Upper lobe of left lung (tissue), 6 donors: Measurements from ENCODE around the gene NTSR1. TPM values are rescaled to one million over a fixed set of nuclear protein-coding genes. Genes with fewer than 3 reads are reported as not detected.

Experiments used
- ATAC-seq, 2 donors: fragments of 200-7000 bp; cut with Tn5 transposase; one replicate each; pipeline ENCODE4 v1.9.1; 2022; ENCODE audit warnings: mild to moderate bottlenecking in 2 of 2, moderate library complexity in 2 of 2; ENCODE audit not compliant: low FRiP score in 2 of 2
- DNase-seq, 2 donors: peaks; one replicate each; pipeline ENCODE4 v3.0.0-alpha.2; 2019 to 2020
- H3K27ac ChIP-seq, 4 donors: fragments of 200-600 bp; sonication (generic); one replicate each; pipeline ENCODE4 v1.5.1; 2016 to 2019
- H3K27me3 ChIP-seq, 4 donors: fragments of 200-600 bp; sonication (generic); one replicate each; pipeline ENCODE4 v1.5.1; 2017 to 2019
- H3K36me3 ChIP-seq, 4 donors: fragments of 200-600 bp; sonication (generic); one replicate each; pipeline ENCODE4 v1.5.1; 2016 to 2019
- H3K4me1 ChIP-seq, 4 donors: fragments of 200-600 bp; sonication (generic); one replicate each; pipeline ENCODE4 v1.5.1; 2018 to 2019
- H3K4me3 ChIP-seq, 4 donors: fragments of 200-600 bp; sonication (generic); one replicate each; pipeline ENCODE4 v1.5.1; 2017 to 2019; ENCODE audit warnings: mild to moderate bottlenecking in 2 of 4, moderate library complexity in 1 of 4
- H3K9me3 ChIP-seq, 4 donors: fragments of 200-600 bp; sonication (generic); one replicate each; pipeline ENCODE4 v1.5.1; 2018 to 2019
- CTCF ChIP-seq, 6 experiments: fragments of 450-650 bp in 4 of 6; fragments of 200-600 bp in 2 of 6; sonication (generic) in 2 of 6; IDR thresholded peaks; one replicate each; pipeline ENCODE4 v1.5.1; 2016 to 2019; ENCODE audit warnings: antibody characterized with exemption in 6 of 6
- EP300 ChIP-seq, 4 donors: sonication (generic); formaldehyde crosslinking; IDR thresholded peaks; one replicate each; pipeline ENCODE4 v1.5.1; 2017; ENCODE audit warnings: antibody characterized with exemption in 4 of 4, control low read depth in 2 of 4
- POLR2A ChIP-seq, 4 donors: fragments of 450-650 bp; IDR thresholded peaks; one replicate each; pipeline ENCODE4 v1.5.1; 2016 to 2017; ENCODE audit warnings: antibody characterized with exemption in 4 of 4, mild to moderate bottlenecking in 2 of 4
- POLR2AphosphoS5 ChIP-seq, 2 donors: sonication (generic); formaldehyde crosslinking; IDR thresholded peaks; one replicate each; pipeline ENCODE4 v1.5.1; 2017; ENCODE audit warnings: antibody characterized with exemption in 2 of 2
- WGBS, 2 donors: methylation state at CpG; one replicate each; pipeline ENCODE4 v1.1.5; 2017 to 2018; 5-methylcytosine and 5-hydroxymethylcytosine counted together
- total RNA-seq, 6 donors: library from RNA; depleted of rRNA in 4 of 6; stranded (reverse); fragments of >200 nt in 4 of 6; gene quantifications; one replicate each; pipeline versions ENCODE4 v1.1.0 to v1.2.1, GENCODE V29; 2016 to 2021
- donor health status: DM: no; HTN: no; CAD: no; lungs with moderate emphysema.
- donor health status: DM: no; HTN: yes; CAD: no; lungs with severe emphysema.

NTSR1 gene
- total RNA-seq, result 1 to 10 TPM in 1 of 6 donors, under 1 TPM in 4, not detected in 1; 0.20 to 1.4 (median 0.26) TPM

GRCh38 chr20:62708591-62709536 lies at the start of gene NTSR1:
Gene NTSR1 (plus strand): TSS chr20:62708836. CDS start chr20:62709208, 372 bp downstream.
- Histone ChIP-seq H3K4me3 (peak within 1 kb of the TSS in 2 of 4 donors; percentile 25 to 32), H3K27me3 (peaks cover 0 to 42% (median 20%) of the 10 kb centered on the region in 4 donors)
- no peak for TF ChIP-seq POLR2AphosphoS5 (IDR thresholded peaks at IDR 0.05)
- no peak for TF ChIP-seq POLR2A (IDR thresholded peaks at IDR 0.05)

DNA sequence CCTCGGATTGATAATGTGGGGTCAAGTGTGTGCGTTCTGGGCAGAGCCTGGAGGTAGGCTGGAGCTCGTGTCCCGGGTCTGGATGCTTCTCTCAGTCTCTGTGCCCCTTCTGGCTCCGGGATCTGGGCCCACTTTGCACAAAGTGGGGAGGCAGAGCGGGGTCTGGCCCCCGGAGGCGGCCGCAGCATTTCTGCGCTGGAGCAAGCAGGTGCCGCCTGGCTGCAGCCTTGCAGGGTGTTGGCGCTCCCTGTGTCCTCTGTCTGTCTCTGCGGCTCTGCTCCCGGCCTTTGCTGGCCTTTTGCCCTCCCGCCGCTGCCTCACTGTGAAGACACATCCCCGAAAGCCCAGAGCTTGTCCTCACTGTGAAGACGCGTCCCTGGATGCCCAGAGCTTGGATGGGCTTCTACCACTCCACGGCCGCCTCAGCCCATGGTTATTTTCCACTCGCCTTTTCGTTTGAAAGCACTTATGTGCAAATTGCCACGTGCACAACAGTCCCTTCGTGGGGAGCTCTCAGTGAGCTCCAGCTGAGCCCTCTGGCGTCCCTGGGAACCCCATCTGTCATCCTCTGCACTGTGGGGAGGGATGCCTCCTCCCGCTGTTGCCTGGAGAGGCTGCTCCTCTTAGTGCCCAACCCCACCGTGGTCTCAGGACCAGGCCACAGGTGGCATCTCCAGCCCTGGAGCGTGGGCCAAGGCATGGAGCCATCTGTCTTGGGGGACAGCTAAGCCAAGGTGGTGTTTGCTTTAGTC lies 49.0 kb upstream of the NTSR1 start:
- 90 to 93% methylated on average over 23 to 28 of the region's 29 CpGs for WGBS, 2 donors
- Histone ChIP-seq H3K4me1 (peaks cover 0 to 13% (median 6%) of the 10 kb centered on the region in 4 donors), H3K9me3 (no peaks in the 10 kb centered on the region), H3K27ac (no peak overlapping the region), H3K4me3 (no peak overlapping the region), H3K36me3 (peaks cover 0 to 94% (median 34%) of the 10 kb centered on the region in 4 donors), H3K27me3 (no peaks in the 10 kb centered on the region)
- TF ChIP-seq POLR2A (IDR thresholded peaks at IDR 0.05), result no peak
- DNase-seq, result peak in 1 of 2 donors; percentile 74
- ATAC-seq, result no peak

More at GRCh38 chr20:62708591-62709536, at the start of gene NTSR1:
- WGBS, 2 donors, result 5 to 20% methylated on average over 18 to 25 of the region's 124 CpGs
- no peaks in the 10 kb centered on the region for H3K9me3 ChIP-seq
- H3K4me1 ChIP-seq, result peaks cover 10 to 29% (median 13%) of the 10 kb centered on the region in 4 donors
- H3K36me3 ChIP-seq, result no peaks in the 10 kb centered on the region
- H3K27ac ChIP-seq, result no peak within 1 kb of the TSS
- ATAC-seq (no peak), DNase-seq (peak in 1 of 2 donors; percentile 80)

- 90 to 91% methylated on average over 12 to 15 of the region's 15 CpGs for WGBS, 2 donors
- TF ChIP-seq POLR2AphosphoS5 (IDR thresholded peaks at IDR 0.05) (no peak), POLR2A (IDR thresholded peaks at IDR 0.05) (no peak), EP300 (IDR thresholded peaks at IDR 0.05) (no peak), CTCF (IDR thresholded peaks at IDR 0.05) (no peak)
- H3K36me3 ChIP-seq, result peaks cover 0 to 95% (median 35%) of the 10 kb centered on the region in 4 donors
- no peak overlapping the region for H3K27ac ChIP-seq
- peaks cover 2 to 13% (median 7%) of the 10 kb centered on the region in 4 donors for H3K4me1 ChIP-seq
- ATAC-seq (no peak), DNase-seq (no peak)
- H3K27me3 ChIP-seq, result no peaks in the 10 kb centered on the region
- H3K4me3 ChIP-seq, result no peak overlapping the region
- no peaks in the 10 kb centered on the region for H3K9me3 ChIP-seq
Observed at GRCh38 chr20:62660240-62660615, 48.4 kb upstream of the NTSR1 start.

DNA sequence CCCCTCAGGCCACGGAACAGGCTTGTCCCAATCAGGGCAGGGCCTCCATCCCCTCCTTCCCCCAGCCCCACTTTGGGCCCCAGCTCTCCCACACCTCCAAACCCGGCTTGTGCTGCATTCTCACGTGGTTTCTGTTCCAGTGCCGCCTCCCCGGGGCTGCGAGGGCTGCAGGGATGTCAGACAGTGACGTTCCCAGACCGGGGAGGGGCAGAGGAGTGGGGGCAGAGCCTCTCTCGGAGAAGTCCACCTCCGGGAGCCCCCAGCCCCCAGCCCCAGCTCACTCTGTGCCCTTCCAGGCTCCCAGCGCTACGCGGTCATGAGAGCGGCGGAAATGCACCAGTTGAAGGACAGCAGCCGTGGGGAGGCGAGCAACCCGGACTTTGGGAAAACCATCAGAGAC lies 47.9 kb upstream of the NTSR1 start:
- no peak for ATAC-seq
- DNase-seq, result no peak
- Histone ChIP-seq H3K36me3 (peaks cover 0 to 97% (median 36%) of the 10 kb centered on the region in 4 donors), H3K27ac (no peak overlapping the region), H3K4me1 (peaks cover 4 to 14% (median 10%) of the 10 kb centered on the region in 4 donors), H3K27me3 (no peaks in the 10 kb centered on the region), H3K4me3 (no peak overlapping the region), H3K9me3 (no peaks in the 10 kb centered on the region)
- 75 to 88% methylated on average over 15 to 18 of the region's 18 CpGs for WGBS, 2 donors
- TF ChIP-seq POLR2A (IDR thresholded peaks at IDR 0.05), result no peak
- no peak for TF ChIP-seq CTCF (IDR thresholded peaks at IDR 0.05)
- TF ChIP-seq EP300 (IDR thresholded peaks at IDR 0.05), result no peak
- no peak for TF ChIP-seq POLR2AphosphoS5 (IDR thresholded peaks at IDR 0.05)

DNA sequence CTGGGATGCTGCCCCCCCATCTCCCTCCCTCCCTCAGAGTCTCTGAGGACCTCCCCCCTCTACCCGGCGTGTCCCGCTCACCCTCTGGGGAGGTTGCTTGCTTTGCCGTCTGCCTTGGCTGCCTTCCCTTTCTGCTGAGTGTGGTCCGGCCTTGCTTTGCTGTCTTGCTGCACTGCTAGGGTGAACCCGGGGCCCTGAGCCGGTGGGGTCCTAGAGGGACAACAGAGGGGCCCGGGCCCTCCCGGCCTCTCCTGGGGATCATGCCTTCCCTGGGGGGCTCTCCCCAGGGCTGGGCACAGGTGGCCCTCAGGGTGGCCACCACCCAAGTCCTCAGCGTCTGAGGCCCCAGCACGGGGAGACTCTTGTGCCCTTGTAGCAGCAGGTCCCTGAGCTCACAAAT lies 47.0 kb upstream of the NTSR1 start:
- Histone ChIP-seq H3K4me3 (no peak overlapping the region), H3K27ac (peak overlapping the region in 2 of 4 donors; percentile 11 to 48), H3K27me3 (no peaks in the 10 kb centered on the region), H3K36me3 (peaks cover 0 to 93% (median 32%) of the 10 kb centered on the region in 4 donors), H3K9me3 (no peaks in the 10 kb centered on the region), H3K4me1 (peaks cover 10 to 20% (median 16%) of the 10 kb centered on the region in 4 donors)
- DNase-seq (no peak), ATAC-seq (no peak)
- no peak for TF ChIP-seq POLR2AphosphoS5 (IDR thresholded peaks at IDR 0.05)
- TF ChIP-seq CTCF (IDR thresholded peaks at IDR 0.05), result no peak
- no peak for TF ChIP-seq POLR2A (IDR thresholded peaks at IDR 0.05)
- no peak for TF ChIP-seq EP300 (IDR thresholded peaks at IDR 0.05)
- 86 to 90% methylated on average over 3 to 7 of the region's 11 CpGs for WGBS, 2 donors
